ENCODE measurements around the gene NMRK2. TPM values are rescaled to one million over a fixed set of nuclear protein-coding genes. Genes with fewer than 3 reads are reported as not detected.
"Not testable (repeated sequence)": the region's sequence is repeated elsewhere in the genome, so short reads cannot be mapped to it uniquely, and the experiment has no call there.

The NMRK2 gene
- total RNA-seq = not detected

DNA sequence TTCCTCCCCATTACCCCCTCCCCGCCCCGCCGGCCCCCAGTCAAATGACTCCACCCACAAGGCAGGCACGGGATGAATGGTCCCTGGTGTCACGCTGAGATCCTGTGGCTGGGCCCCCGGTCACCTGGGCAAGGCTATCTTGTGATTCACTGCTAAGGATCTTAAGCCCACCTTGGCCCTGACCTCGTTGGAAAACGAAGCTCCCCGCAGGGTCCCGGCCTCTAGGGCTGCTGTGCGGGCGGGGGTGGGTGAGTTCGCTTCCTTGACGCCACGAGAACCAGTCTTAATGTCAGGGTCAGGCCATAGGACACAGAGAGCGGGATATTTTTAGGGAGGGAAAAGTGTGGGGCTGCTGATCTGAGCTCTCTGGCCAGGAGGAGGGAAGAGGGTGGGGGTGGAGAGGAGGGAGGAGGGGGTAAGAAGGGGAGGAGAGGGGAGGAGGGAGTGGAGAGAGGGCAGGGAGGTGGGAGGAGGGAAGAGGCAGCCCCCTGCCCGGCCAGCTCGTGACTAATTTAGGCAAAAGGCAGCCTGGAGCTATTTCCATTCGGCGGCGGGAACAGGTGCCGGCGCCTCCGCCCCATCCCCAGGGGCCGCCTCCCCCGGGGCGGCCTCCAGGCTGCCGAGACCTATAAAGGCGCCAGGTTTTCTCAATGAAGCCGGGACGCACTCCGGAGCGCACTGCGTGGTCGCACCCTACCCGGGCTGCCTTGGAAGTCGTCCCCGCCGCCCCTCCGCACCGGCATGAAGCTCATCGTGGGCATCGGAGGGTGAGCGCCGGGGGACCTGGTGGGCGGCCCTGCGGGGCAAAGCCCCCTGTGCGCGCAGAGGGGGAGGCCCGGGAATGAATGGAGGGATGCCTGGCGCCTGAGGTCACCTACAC lies at the start of gene NMRK2:
TSS of gene NMRK2 (plus strand) at position 139 of the 880 bp plus-strand sequence. CDS start at position 742, 603 bp downstream.
- DNase-seq (ENCODE audit: low spot score) (no peak), ATAC-seq (no peak)

- ATAC-seq (no peak), DNase-seq (ENCODE audit: low spot score) (no peak)
Measured at GRCh38 chr19:3890591-3890990, 42.3 kb upstream of the NMRK2 start.

DNA sequence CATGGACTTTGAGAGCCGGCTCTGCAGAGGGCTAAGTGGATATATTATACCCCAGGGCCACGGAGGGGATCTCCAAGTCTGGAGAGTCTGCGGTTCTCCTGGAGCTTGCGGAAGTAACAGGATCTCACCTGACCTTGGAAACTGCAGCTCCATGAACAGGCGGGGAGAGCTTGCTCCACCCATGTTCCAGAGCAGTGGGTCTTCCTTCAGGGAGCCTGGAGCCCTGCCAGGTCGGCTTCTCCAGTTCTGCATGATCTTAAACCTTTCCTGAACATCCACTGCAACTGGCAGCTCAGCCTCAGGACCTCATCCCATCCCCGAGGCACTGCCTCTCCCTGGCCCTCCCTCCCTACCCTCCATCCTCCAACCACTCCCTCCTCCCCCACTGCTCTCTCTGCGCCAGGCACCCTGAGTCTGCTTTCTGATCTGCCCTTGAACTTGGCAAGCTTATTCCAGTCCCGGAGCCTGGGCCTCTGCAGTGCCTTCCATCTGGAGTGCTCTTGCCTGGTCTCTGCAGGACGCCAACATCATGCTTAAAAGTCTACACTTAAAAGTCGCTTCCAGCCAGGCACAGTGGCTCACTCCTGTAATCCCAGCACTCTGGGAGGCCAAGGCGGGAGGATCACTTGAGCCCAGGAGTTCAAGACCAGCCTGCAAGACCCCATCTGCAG lies 39.2 kb upstream of the NMRK2 start:
- DNase-seq (ENCODE audit: low spot score) = no peak

DNA sequence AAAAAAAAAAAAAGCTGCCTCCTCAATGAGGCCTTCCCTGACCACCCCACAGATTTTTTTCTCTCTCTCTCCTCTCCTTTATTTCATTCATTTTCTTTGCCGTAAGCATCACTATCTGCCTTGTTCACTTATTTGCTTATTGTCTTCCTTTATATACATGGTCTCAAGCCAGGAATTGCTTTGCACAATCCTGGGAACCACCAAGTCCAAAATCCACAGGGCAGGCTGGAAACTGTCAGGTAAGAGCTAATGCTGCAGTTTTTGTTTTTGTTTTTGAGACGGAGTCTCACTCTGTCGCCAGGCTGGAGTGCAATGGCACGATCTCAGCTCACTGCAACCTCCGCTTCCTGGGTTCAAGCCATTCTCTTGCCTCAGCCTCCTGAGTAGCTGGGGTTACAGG lies 37.9 kb upstream of the NMRK2 start:
- ATAC-seq = peak; percentile 88
- not testable (repeated sequence) for DNase-seq (ENCODE audit: low spot score)

More for the DNA sequence above, 39.2 kb upstream of the NMRK2 start:
- no peak for ATAC-seq

DNA sequence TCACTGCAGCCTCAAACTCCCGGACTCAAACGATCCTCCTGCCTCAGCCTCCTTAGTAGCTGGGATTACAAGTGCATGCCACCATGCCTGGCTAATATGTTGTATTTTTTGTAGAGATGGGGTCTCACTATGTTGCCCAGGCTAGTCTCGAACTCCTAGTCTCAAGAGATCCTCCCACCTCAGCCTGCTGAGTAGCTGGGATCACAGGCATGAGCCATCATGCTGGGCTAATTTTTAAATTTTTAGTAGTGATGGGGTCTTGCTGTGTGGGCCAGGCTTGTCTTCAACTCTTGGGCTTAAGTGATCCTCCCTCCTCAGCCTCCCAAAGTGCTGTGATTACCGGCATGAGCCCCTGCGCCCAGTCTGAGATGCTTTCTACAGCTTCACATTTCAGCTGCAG lies 37.1 kb upstream of the NMRK2 start:
- no peak for DNase-seq (ENCODE audit: low spot score)
- ATAC-seq = no peak

GRCh38 chr19:3897936-3898335 lies 34.9 kb upstream of the NMRK2 start:
- ATAC-seq = no peak
- DNase-seq (ENCODE audit: low spot score) = no peak

- DNase-seq (ENCODE audit: low spot score) (no peak), ATAC-seq (no peak)
Measured at GRCh38 chr19:3898426-3898825, 34.4 kb upstream of the NMRK2 start.

DNA sequence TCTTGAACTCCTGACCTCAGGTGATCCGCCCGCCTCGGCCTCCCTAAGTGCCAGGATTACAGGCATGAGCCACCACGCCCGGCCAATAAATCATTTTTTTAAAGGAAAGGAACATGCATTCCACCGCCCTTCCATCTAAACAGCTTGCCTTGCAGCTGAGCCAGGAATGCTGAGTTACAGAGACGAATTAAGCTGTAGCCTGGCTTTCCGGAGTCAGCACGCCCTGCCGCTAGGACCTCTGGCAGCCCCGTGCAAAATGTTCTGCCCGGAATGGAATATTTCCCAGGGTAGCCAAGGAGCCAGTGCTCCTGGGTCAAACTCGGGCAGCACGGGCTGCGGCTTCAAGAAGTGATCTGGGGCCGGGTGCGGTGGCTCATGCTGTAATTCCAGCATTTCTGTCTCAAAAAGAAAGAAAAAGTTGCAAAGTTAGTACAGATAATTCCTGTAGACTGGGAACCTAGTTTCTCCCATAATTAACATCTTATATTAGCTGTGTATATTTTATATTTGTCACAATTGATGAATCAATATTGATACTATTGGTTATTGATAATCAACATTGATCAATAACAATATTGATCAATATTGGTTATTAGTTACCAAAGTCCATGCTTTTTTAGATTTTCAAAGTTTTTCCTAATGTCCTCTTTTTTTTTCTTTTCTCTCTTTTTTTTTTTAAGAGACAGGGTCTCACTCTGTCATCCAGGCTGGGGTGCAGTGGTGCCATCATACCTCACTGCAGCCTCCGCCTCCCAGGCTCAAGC lies 33.2 kb upstream of the NMRK2 start:
- DNase-seq (ENCODE audit: low spot score) = no peak
- no peak for ATAC-seq

DNA sequence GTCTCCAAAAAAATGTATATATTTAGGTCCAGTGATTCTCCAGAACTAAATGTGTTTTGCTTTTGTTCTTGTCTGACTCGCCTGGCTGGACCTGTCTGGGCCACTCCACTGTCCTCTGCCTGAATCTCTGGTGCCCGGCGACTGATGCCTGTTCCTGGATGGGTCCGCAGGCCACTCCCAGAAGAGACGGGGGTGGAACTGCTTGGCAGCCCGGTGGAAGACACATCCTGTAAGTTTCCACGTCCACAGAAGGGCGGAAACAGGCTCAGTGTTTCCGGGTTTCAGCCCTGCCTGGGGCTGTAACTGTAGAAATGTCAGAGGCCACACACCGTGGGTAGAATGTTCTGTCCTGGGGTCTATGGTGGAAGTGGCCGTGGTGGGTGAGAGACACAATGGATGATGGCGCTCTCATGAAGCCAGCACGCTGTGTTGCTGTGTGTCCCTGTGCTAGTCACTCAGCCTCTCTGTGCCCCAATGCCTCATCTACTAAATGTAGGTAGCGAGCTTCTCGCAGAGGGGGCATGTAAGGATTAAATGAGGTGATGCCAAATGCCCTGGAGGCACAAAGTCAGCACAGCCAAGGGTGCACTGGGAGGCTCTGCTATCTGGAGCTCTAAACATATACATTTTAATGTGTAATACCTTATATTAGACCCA lies 30.4 kb upstream of the NMRK2 start:
- DNase-seq (ENCODE audit: low spot score) (no peak), ATAC-seq (no peak)

GRCh38 chr19:3904233-3904632 lies 28.6 kb upstream of the NMRK2 start:
- ATAC-seq = no peak

GRCh38 chr19:3907626-3908265 lies 25.1 kb upstream of the NMRK2 start:
- ATAC-seq (no peak), DNase-seq (ENCODE audit: low spot score) (no peak)

More at GRCh38 chr19:3904233-3904632, 28.6 kb upstream of the NMRK2 start:
- no peak for DNase-seq (ENCODE audit: low spot score)

DNA sequence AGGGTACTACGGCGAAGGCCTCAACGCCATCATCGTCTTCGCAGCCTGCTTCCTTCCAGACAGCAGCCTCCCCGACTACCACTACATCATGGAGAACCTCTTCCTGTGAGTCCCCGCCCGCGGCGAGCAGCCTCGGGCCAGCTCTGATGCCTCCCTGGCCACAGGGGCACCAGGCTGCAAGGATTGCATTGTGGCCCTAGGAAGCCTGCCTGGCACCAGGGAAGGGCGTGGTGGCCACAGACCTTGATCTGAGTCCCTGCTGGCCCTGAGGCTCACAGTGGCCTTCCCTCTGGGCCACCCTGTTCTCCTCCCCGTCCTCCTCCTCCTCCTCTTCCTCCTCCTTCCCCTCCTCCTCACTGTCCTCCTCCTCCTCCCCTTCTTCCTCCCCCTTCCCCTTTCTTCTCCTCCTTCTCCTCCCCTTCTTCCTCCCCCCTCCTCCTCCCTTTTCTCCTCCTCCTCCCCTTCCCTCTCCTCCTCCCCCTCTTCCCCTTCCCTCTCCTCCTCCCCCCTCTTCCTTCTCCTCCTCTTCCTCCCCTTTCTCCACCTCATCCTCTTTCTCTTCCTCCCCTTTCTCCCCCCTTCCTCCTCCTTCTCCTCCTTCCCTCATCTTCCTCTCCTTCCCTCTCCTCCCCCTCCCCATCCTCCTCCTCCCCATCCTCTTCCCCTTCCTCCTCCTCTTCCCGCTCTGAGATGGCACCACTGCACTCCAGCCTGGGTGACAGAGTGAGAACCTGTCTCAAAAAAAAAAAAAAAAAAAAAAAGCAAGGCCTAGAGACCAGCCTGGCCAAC lies 24.4 kb upstream of the NMRK2 start:
- no peak for ATAC-seq
- DNase-seq (ENCODE audit: low spot score) = no peak

DNA sequence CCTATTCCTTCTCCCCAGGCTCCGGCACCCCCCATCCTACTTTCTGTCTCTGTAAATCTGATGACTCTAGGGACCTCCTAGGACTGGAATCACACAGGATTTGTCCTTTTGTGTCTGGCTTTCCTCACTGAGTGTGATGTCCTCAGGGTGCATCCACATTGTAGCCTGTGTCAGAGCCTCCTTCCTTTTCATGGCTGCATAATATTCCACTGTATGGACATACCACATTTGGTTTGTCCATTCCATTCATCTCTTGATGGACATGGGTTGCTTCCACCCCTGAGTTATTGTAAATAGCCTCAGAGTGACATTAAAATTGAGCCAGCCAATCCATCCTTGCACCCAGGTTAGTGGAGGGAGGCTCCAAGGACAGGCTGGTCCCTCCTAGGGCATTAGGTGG lies 22.8 kb upstream of the NMRK2 start:
- DNase-seq (ENCODE audit: low spot score) (no peak), ATAC-seq (no peak)

- DNase-seq (ENCODE audit: low spot score) (no peak), ATAC-seq (no peak)
Measured at GRCh38 chr19:3914199-3914598, 18.7 kb upstream of the NMRK2 start.

DNA sequence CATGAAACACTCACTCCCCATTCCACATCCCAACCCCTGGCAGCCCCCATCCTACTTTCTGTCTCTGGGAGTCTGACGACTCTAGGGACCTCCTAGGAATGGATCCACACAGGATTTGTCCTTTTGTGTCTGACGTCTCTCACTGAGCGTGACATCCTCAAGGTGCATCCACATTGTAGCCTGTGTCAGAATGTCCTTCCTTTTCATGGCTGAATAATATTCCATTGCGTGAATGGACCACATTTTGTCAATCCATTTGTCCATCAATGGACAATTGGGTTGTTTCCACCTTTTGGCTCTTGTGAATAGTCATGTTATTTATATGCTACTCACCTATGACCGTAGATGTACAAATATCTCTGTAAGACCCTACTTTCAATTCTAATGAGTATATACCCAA lies 16.8 kb upstream of the NMRK2 start:
- DNase-seq (ENCODE audit: low spot score) (no peak), ATAC-seq (no peak)

- ATAC-seq (no peak), DNase-seq (ENCODE audit: low spot score) (no peak)
Measured at GRCh38 chr19:3919793-3920192, 13.1 kb upstream of the NMRK2 start.

DNA sequence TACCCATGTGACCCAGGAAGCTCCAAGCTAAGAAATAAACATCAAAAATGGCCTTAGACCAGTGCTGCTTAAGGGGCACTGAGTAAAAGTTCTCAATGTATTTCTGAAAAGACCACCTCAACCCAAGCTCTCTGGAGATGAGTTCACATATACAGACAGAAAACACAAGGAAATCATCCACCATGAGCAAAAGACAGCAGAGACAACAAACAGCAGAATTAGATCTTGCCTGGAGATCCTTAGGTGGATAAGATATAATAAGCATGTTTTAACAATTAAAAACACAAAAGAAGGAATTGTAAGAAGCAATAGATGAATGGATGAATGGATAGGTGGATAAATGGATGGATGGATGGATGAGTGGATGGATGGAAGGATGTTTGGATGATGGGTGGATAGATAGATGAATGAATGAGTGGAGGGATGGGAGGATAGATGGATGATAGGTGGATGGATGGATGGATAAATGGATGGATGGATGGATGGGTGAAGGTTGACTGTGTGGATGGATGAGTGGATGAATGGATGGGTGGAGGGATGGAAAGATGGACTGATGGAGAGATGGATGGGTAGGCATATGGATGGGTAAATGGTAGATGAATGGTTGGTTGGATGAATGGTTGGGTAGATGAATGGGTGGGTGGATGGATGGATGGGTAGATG lies 9.6 kb upstream of the NMRK2 start:
- DNase-seq (ENCODE audit: low spot score) (no peak), ATAC-seq (no peak)

- ATAC-seq (no peak), DNase-seq (ENCODE audit: low spot score) (no peak)
Measured at GRCh38 chr19:3923912-3924311, 9.0 kb upstream of the NMRK2 start.

- ATAC-seq (peak; percentile 86), DNase-seq (ENCODE audit: low spot score) (peak; percentile 58)
Measured at GRCh38 chr19:3931041-3931440, 1.8 kb upstream of the NMRK2 start.
